SKM-1 treated with dmso at 0.1 percent for 144 hours (cell line): Measurements from ENCODE around the gene ALKBH6.
A peak's percentile ranks its signal among the peaks of the same experiment; 100 is the strongest.
"Not testable (repeated sequence)": the region's sequence is repeated elsewhere in the genome, so short reads cannot be mapped to it uniquely, and the experiment has no call there.

ENCODE experiments used
- DNase-seq: peaks from one replicate; lab custom pipeline; 2025; ENCODE audit not compliant: unreplicated experiment; lab: John Stamatoyannopoulos, UW

ALKBH6 gene

GRCh38 chr19:35993923-35994598 lies 20.0 kb downstream of the ALKBH6 start:
- no peak for DNase-seq

GRCh38 chr19:35992907-35993765 lies 20.9 kb downstream of the ALKBH6 start:
- DNase-seq: no peak

- DNase-seq: no peak
Measured at GRCh38 chr19:35991731-35992450, 22.1 kb downstream of the ALKBH6 start.

- no peak for DNase-seq
Measured at GRCh38 chr19:35990771-35991730, 23.0 kb downstream of the ALKBH6 start.

DNA sequence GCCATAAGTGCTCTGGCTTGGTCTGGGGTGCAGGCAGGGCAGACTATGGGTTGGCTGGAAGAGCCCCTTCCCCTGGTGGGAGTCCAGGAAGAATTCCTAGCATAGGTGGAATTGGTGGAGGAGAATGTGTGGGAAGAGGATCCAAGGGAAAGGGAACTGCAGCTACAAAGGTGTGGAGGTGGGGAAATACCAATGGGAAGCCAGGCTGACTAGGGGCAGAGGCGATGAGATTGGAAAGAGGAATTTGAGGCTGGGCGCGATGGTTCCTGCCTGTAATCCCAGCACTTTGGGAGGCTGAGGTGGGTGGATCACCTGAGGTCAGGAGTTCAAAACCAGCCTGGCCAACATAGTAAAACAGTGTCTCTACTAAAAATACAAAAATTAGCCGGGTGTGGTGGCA lies 23.9 kb downstream of the ALKBH6 start:
- DNase-seq: no peak

- DNase-seq: no peak
Measured at GRCh38 chr19:35988824-35989223, 25.2 kb downstream of the ALKBH6 start.

DNA sequence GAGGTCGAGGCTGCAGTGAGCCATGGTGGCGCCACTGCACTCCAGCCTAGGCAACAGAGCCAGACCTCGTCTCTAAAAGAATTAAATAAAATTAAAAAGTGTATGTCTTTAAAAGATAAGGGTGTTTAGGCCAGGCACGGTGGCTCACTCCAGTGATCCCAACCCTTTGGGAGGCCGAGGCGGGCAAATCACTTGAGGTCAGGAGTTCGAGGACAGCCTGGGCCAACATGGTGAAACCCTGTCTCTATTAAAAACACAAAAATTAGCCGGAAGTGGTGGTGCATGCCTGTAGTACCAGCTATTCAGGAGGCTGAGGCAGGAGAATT lies 26.5 kb downstream of the ALKBH6 start:
- DNase-seq: no peak

GRCh38 chr19:35986664-35987570 lies 27.1 kb downstream of the ALKBH6 start:
- DNase-seq: peak; percentile 58

- DNase-seq: no peak
Measured at GRCh38 chr19:35986111-35986510, 27.9 kb downstream of the ALKBH6 start.

DNA sequence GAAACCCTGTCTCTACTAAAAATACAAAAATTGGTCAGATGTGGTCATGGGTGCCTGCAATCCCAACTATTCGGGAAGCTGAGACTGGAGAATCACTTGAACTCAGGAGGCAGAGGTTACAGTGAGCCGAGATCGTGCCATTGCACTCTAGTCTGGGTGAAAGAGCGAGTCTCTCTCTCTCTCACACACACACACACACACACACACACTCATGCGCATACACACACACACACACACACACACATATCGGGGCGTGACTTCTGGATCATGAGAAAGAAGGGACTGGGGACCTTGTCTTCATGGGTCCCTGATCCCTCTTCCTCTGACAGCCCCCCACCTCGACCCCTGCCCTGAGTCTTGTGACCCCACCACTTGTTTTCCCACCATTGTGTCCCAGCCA lies 30.8 kb downstream of the ALKBH6 start:
- DNase-seq: no peak

GRCh38 chr19:35980997-35981396 lies 33.0 kb downstream of the ALKBH6 start:
- DNase-seq: not testable (repeated sequence)

DNA sequence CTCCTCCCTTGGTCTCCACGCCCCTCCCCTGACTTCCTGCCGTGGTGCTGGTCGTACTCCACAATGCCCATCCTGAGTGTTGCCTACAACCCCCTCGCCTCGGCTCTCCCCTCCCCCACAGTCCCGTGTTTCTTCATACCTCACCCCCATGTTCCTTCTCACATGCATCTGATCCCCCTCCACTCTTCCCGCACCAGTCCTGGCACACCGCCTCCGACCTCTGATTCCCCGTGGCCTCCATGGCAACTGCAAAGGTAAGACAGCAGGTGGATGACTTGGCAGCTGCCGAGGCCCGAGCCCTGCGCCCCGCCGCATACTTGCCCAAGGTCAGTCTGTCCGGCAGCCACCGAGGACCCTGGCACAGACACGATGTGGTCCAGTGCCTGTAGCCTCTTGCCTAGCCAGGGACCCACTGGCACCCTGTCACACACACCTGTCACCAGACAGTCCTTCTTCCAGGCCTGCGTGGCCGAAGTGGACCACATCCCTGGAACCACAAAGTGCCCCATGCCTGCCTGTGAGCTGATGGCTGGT lies 35.1 kb downstream of the ALKBH6 start:
- DNase-seq: no peak

GRCh38 chr19:35978271-35978670 lies 35.7 kb downstream of the ALKBH6 start:
- no peak for DNase-seq

GRCh38 chr19:35977446-35978222 lies 36.4 kb downstream of the ALKBH6 start:
- no peak for DNase-seq

DNA sequence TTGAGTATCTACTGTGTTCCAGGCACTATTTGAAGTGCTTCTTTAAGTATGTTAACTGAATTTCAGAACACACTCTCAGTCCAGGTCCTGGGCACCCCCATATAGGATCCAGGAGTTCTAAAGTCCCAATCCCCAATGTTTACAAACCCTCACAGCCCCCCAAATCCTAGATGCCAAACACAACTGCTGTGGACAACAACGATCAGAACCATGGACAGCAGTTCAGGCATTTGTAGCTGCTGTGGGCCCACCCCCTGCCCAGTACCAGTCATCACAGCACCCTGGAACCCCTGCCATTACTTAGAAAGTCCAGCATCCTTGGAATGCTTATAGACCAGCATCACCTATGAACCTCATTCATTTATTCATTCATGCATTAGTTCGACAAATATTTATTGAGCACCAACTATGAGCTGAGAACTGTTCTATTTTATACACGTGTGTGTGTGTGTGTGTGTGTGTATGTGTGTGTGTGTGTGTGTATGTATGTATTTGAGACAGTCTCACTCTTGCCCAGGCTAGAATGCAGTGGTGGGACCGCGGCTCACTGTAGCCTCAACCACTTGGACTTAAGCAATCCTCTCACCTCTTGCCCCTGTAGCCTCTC lies 38.3 kb downstream of the ALKBH6 start:
- no peak for DNase-seq

DNA sequence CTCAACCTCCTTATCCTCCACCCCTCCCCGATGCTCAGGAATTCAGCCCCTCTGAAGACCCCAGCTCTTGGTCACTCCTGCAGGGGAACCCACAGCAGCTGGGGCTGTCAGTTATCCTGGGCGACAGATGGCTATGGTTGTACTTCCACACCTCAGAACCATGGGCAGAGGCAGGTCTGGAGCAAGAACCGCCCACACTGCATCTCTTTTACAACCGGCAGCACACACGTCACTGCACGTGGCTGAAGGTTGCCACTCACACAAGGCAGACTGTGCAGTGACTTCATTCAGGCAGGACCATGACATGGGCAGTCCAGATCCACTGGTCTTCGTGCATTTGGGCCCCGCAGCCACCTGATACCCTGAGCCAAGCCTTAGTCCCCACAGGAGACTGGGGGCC lies 40.5 kb downstream of the ALKBH6 start:
- no peak for DNase-seq

- DNase-seq: no peak
Measured at GRCh38 chr19:35966771-35967170, 47.2 kb downstream of the ALKBH6 start.

DNA sequence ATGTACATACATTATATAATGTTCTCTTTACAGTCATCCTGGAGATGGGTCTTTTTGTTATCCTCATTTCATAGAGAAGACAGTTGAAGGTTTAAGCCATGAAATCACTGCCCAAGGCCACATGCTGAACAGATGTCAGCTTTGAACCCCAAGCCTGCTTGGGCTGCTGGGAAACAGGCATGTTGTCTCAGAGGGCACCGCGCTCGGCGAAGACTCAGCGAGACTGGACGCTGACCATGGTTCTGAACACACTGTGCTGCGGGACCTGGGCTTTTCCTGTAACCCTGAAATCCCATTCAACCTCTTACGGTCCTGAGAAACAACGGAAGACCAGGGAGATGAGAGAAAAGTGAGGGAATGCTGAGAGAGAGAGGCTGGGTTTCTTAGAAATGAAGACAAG lies 50.5 kb downstream of the ALKBH6 start:
- no peak for DNase-seq
